ENCODE measurements around the gene RNU6-1. TPM values are rescaled to one million over a fixed set of nuclear protein-coding genes. Genes with fewer than 3 reads are reported as not detected.

The RNU6-1 gene
- total RNA-seq, 1 donor from 2014 or later = not detected

GRCh38 chr15:67843092-67843501, 3.3 kb upstream of the RNU6-1 start:
- peak overlapping the region; percentile 73 for H3K27ac Mint-ChIP-seq (ENCODE audit: unreplicated experiment)
- H3K4me3 Mint-ChIP-seq (ENCODE audit: unreplicated experiment) = no peak overlapping the region
- H3K36me3 Mint-ChIP-seq (ENCODE audit: unreplicated experiment) = no peaks in the 10 kb centered on the region
- no peaks in the 10 kb centered on the region for H3K9me3 Mint-ChIP-seq (ENCODE audit: unreplicated experiment)
- peaks cover 48% of the 10 kb centered on the region for H3K4me1 Mint-ChIP-seq (ENCODE audit: unreplicated experiment)
- no peak for TF ChIP-seq CTCF (IDR thresholded peaks at IDR 0.05)
- no peaks in the 10 kb centered on the region for H3K27me3 Mint-ChIP-seq (ENCODE audit: unreplicated experiment)
- no peak for DNase-seq (ENCODE audit: extremely low spot score, unreplicated experiment)

GRCh38 chr15:67841513-67841762, 1.6 kb upstream of the RNU6-1 start:
- no peak overlapping the region for H3K4me3 Mint-ChIP-seq (ENCODE audit: unreplicated experiment)
- no peak for DNase-seq (ENCODE audit: extremely low spot score, unreplicated experiment)
- H3K27me3 Mint-ChIP-seq (ENCODE audit: unreplicated experiment) = peaks cover 4% of the 10 kb centered on the region
- no peaks in the 10 kb centered on the region for H3K36me3 Mint-ChIP-seq (ENCODE audit: unreplicated experiment)
- no peaks in the 10 kb centered on the region for H3K9me3 Mint-ChIP-seq (ENCODE audit: unreplicated experiment)
- peaks cover 48% of the 10 kb centered on the region for H3K4me1 Mint-ChIP-seq (ENCODE audit: unreplicated experiment)
- no peak overlapping the region for H3K27ac Mint-ChIP-seq (ENCODE audit: unreplicated experiment)
- TF ChIP-seq CTCF (IDR thresholded peaks at IDR 0.05) = no peak

GRCh38 chr15:67840749-67841512, 1.1 kb upstream of the RNU6-1 start:
- peak overlapping the region; percentile 87 for H3K4me3 Mint-ChIP-seq (ENCODE audit: unreplicated experiment)
- no peak for TF ChIP-seq CTCF (IDR thresholded peaks at IDR 0.05)
- no peaks in the 10 kb centered on the region for H3K9me3 Mint-ChIP-seq (ENCODE audit: unreplicated experiment)
- peaks cover 52% of the 10 kb centered on the region for H3K4me1 Mint-ChIP-seq (ENCODE audit: unreplicated experiment)
- peaks cover 9% of the 10 kb centered on the region for H3K27me3 Mint-ChIP-seq (ENCODE audit: unreplicated experiment)
- no peaks in the 10 kb centered on the region for H3K36me3 Mint-ChIP-seq (ENCODE audit: unreplicated experiment)
- H3K27ac Mint-ChIP-seq (ENCODE audit: unreplicated experiment) = peak overlapping the region; percentile 93
- DNase-seq (ENCODE audit: extremely low spot score, unreplicated experiment) = no peak

- H3K4me3 Mint-ChIP-seq (ENCODE audit: unreplicated experiment) = peak overlapping the region; percentile 87
- peak overlapping the region; percentile 93 for H3K27ac Mint-ChIP-seq (ENCODE audit: unreplicated experiment)
- H3K27me3 Mint-ChIP-seq (ENCODE audit: unreplicated experiment) = peaks cover 22% of the 10 kb centered on the region
- DNase-seq (ENCODE audit: extremely low spot score, unreplicated experiment) = no peak
- no peaks in the 10 kb centered on the region for H3K9me3 Mint-ChIP-seq (ENCODE audit: unreplicated experiment)
- H3K36me3 Mint-ChIP-seq (ENCODE audit: unreplicated experiment) = no peaks in the 10 kb centered on the region
- peaks cover 56% of the 10 kb centered on the region for H3K4me1 Mint-ChIP-seq (ENCODE audit: unreplicated experiment)
- no peak for TF ChIP-seq CTCF (IDR thresholded peaks at IDR 0.05)
These were observed 331 bp downstream of the RNU6-1 start for GRCh38 chr15:67839499-67839928.

- Mint-ChIP-seq H3K4me1 (ENCODE audit: unreplicated experiment) (peaks cover 54% of the 10 kb centered on the region), H3K4me3 (ENCODE audit: unreplicated experiment) (peak overlapping the region; percentile 56), H3K9me3 (ENCODE audit: unreplicated experiment) (no peaks in the 10 kb centered on the region), H3K27ac (ENCODE audit: unreplicated experiment) (peak overlapping the region; percentile 93), H3K27me3 (ENCODE audit: unreplicated experiment) (peaks cover 28% of the 10 kb centered on the region), H3K36me3 (ENCODE audit: unreplicated experiment) (no peaks in the 10 kb centered on the region)
- TF ChIP-seq CTCF (IDR thresholded peaks at IDR 0.05) = no peak
- DNase-seq (ENCODE audit: extremely low spot score, unreplicated experiment) = no peak
These were observed 984 bp downstream of the RNU6-1 start for GRCh38 chr15:67838789-67839332.
